CD4-positive, alpha-beta T cell treated with Interleukin-17A for 4 hours (primary cell): ENCODE measurements around the gene VSIR.
A peak's percentile ranks its signal among the peaks of the same experiment; 100 is the strongest.

Experiments
- DNase-seq: peaks from one replicate; pipeline ENCODE4 v3.0.0-alpha.2; 2020; ENCODE audit warnings: mixed read lengths

VSIR gene

DNA sequence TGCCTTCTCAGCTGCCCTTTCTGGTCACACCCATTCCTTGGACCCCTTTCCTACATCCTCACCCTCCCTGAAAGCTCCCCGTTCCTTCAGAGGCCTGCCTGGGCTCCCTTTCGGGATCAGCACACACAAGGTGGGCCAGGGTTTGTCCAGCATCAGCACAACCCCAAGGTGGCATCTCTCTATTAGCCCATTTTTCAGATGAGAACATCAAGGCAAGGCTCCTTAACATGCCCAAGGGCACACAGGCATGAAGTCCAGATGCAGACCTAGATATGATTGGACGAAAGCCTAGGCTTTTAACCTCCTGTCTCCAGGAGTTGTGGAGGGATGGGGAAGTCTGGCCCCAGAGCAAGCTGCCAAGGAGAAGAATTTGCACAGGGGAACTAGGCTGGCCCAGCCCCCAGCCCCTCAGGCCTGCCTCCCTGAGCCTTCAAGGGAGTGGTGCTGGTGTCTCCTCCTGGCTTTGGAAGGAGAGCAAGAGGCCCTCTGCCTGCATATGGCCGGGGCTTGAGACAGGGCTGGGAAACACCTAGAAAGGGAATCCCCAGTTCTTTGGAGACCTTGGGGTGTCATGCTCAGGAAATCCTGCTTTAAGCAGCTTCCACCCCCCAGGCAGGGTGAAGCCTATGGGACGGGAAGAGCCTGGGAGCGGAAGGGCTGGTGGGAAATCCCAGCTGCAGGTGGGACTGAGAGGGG, 9.0 kb upstream of the VSIR start:
- DNase-seq = no peak

DNA sequence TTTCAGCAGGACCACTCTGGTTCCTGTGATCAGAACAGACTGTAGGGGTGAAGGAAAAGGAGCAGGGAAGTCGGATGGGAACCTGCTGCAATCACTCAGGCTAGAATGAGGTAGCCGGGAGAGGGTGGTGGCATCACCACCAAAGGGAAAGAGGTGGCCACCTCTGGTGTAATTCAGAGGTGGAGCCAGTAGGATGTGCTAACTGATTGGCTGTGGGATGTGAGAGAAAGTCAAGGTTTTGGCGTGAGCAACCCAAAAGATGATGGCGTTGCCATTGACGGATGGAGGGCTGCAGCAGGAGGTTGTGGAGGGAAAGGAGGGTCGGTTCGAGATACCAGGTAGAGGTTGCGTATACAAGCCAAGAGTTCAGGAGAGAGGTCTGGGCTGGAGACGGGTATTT, 7.4 kb upstream of the VSIR start:
- no peak for DNase-seq

DNA sequence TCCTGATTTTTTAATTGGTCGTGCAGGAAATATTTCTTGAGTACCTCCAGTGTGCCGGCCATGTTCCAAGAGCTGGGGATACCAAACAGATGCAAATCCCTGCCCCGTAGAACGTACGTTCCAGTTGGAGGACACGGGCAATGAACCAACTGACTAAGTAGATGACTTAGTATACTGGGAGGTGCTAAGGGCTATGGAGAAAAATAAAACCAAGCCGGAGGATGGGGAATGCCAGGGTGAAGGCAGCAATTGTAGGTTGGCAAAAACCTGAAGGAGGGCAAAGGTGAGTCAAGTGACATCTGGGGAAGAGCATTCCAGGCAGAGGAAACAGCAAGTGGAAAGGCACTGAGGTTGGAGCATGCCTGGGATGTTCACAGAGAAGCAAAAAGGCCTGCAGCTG, 6.8 kb upstream of the VSIR start:
- DNase-seq = no peak

DNA sequence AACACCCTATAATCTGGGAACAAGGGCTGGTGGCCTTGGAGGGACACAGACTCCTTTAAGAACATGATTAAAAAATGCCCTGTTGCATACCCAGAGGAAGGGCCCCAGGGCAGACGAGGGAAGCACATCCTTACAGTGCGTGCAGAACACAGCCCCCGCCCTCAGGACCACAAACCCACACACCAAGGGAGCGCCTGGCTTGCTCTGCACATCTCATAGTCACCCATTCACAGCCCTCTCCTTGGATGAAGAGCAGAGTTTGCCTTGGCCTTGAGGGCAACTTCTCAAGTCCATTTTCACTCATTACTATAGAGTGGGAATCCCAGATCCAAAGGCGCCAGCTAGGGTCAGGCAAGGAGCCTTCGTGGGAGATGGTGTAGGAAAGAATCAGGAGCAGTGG, 6.3 kb upstream of the VSIR start:
- DNase-seq = no peak

DNA sequence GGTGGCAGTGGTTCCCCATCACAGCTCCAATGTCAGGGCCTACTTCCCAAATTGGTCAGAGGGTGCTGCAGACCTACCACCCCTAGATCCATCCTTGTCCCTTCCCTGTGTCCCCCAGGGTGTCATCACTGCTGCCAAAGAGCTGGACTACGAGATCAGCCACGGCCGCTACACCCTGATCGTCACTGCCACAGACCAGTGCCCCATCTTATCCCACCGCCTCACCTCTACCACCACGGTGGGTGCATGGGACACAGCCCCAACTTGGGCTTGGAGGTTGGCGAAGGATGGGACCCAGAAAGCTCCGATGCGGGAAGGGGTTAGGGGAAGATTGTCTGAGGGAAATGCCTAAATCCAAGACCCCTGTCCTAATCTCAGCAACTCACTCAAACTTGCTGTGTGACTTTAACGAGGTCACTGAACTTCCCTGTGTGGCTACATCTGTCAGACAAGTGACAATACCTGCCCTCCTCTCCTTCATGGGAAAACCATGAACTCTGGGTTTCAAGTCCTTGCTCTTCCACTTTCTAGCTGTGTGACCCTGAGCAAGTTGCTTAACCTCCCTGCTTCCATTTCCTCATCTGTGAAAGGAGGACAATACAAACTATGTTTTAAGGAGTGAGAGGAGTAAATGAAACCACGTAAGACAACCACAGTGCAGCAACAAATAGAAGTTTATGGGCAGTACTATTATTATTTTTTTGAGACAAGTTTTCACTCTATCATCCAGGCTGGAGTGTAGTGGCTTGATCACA, 4.9 kb upstream of the VSIR start:
- DNase-seq = no peak

DNA sequence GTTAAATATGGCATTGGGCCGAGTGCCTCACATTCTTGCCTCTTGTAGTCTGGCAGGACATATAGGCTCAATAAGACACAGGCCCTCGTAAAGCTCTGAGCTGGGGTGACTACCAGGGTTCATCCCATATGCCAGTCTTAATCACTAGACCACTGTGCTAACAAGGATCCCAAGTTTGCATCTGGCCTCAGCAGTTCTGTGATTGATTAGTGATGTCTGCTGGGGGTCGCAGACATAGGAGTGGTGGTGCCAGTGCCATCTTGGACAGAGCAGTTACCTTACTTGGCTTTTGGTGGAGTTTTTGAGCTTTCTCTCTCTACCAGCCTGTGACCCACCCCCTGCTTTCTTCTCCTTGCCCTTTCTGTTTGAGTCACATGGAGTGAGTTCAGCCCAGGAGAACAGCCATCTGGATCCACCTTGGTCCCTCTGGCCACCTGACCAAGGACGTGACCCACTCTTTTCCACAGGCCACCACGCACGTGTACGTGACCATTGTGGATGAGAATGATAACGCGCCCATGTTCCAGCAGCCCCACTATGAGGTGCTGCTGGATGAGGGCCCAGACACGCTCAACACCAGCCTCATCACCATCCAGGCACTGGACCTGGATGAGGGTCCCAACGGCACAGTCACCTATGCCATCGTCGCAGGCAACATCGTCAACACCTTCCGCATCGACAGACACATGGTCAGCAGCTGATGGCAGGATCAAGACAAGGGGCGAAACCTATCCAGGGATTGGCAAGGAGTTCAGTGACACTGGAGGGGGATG, 4.1 kb upstream of the VSIR start:
- DNase-seq = no peak

DNA sequence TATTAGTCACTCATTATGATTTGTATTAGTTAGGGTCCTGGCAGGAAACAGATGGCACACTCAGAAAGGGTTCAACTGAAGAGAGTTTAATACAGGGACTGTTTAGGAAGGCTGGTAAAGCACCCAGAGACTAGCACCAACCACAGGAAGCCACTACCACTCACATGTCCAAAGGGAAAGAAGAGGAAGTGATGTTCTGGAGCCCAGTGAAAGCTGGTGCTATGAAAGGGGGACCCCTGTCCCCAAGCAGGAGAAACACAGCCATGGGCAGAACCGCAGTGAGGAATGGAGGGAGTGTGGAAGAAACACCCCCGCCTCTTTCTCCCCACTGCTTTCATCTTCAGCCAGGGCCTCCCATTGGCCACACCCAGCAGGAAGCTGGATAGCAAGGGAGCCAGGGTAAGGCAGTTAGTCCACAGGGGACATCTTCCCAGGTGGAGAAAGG, 3.2 kb upstream of the VSIR start:
- DNase-seq = no peak

DNA sequence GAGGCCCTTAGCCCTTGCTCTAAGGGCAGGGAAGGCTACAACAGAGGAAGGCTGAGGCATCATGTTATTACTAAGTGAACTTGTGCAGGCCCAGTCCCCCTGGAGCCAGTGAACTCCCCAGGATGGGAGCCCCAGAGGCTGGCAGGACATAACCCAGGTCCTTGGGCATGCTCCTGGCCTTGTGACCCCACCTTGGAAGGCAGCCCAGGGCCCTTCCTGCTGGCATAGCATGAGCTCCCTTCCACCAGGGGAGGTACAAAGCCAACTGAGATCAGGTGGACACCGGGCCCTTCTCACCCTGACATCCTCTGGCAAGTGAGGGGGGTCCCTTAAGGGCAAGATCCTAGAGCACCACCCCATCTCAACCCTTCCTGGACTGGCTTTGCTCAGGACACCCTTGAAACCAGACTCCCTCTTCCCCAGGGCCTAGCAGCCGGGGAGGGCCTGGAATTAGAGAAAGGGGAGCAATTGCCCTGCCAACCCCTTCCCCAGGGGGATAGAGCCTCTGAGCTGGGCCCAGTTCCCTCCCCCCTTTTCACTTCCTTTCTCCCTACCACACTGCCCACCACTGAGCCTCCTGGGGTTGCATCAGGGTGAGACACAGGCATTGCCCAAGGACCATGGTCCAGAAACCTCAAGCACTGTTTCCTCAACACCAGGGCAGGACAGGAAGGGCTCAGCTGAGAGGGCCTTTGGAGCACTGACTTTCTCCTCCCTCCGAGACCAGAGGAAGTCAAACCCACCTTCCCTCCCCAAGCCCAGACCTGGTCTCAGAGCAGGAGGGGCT, 1.8 kb upstream of the VSIR start:
- DNase-seq = no peak

DNA sequence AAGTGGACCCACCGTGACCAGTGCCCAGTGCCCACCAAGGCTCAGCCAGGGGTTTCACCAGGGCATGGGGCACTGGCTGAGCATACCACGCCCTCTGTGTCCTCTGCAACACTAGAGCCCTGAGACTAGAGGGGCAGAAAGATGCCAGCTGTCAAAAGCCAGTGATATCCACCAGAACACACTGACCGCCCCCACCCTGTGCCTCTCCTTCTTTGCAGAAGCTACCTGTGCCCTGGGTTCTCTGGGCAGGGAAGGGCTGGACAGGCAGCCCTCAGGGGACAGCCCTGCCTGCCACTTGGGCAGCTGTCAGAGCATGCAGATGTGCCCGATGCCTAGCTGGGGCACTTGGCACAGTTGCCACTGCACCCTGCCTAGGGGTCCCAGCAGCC, 494 bp downstream of the VSIR start:
- peak; percentile 34 for DNase-seq

DNA sequence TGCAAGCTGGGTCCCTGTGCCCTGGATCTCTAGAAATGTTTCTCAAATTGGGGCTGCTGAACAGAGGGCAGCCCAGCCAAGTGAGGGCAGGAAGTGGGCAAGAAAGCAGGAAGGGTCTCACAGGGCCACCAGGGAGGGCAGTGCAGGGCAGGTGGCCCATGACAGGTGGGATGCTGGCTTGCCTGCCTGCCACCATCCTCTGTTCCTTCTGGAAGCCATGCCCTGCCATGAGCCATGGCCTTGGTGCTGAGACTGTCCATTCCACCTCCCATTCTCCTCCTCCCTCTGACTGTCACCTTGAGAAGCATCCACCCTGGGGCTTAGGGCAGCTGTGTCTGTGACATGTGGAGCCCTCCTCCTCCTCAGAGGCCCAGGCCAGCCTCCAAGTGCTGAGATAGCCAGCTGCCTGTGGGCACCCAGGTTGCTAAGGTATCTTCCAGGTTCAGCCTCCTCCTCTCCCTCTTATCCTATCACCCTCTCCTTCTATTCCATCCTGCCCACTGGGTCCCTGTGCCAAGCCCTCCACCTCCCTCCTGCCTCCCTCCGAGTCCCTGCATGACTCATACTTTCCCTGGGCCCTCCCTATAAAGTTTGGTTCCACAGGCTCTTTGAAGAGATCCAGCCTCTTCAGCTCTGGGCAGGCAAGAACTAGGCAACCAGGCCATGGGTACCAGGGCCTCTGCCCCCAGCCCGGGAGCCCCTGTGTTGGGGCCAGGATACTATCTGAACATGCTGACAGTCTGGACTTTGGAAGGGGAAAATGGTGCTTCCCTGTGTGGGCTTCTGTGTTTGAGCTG, 1.3 kb downstream of the VSIR start:
- peak; percentile 46 for DNase-seq

DNA sequence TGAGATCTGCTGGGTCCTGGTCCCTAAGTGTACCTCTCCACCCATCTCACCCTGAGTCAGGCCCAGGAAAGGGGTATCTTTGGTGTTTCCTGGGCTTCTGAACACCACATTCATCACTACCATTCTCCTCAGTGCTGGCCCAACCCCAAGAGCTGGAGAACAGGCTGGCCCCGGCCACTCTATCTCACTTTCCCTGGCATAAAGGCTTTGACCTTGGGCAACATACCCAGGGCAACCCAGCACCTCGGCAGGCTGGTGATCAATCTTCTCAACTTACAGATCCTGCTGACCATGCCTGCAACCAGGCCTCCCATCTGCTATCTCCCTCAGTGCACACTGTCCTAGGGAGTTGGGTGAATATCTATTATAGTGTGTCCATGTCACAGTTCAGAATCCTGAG, 2.1 kb downstream of the VSIR start:
- DNase-seq = peak; percentile 24

DNA sequence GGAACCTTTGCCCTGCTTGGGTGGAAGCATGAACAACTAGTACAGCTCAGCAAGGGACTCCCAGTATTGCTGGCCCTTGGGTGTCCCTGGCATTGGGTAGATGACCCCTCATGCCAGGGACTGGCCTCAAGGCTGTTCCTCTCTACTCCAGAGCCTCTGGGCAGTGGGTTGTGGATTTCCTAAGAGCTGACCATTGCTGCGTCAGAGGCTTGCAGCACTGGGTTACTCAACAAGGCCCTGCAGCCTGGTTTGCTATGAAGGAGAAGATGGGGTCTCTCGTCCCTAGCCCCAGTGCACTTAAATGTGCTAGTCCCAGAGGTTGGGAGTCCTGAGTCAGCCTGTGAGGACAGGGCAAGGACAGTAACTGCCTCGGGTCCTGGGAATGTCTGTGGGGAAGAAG, 2.5 kb downstream of the VSIR start:
- no peak for DNase-seq

DNA sequence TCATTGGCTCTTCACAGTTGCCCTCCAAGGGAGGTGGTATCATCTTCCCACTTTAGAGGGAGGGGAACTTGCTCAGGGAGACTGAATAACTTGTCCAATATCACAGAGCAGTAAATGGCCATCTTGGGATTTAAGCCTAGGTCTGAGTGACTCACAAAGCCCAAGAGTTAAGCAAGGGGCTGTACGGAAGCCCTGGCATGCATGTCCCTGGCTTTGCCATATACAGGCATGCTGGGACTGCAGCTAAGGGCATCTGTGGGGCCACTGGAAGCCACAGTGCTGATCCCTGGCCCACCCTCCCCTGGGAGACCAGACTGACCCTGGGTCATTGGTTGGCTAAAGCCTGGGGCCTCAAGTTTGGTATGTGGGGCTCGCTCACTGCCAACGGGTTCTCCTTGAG, 3.1 kb downstream of the VSIR start:
- no peak for DNase-seq

DNA sequence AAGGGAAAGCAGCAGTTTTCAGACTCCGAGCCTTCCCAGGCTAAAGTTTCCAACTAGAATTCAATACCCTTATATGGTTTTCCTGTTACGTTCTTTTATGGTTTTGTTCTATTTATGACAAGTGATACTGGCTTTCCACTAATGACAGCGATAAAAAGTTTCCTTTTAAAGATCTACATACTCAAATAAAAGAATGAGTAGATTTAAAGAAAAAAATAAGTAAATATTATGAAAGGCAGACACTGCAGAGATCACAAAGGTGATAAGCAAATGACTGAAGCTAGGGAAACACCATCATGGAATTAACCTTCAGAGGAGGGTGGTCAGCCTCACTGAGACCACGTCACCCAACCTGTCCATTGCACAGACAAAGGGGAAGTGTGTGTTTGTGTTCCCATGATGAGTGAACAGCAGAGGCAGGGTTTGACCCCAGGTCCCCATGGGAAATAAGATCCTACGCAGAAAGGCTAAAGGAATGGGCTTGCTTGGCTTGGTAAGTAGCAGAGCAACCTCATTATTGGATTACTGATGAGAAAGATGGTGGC, 4.0 kb downstream of the VSIR start:
- no peak for DNase-seq

DNA sequence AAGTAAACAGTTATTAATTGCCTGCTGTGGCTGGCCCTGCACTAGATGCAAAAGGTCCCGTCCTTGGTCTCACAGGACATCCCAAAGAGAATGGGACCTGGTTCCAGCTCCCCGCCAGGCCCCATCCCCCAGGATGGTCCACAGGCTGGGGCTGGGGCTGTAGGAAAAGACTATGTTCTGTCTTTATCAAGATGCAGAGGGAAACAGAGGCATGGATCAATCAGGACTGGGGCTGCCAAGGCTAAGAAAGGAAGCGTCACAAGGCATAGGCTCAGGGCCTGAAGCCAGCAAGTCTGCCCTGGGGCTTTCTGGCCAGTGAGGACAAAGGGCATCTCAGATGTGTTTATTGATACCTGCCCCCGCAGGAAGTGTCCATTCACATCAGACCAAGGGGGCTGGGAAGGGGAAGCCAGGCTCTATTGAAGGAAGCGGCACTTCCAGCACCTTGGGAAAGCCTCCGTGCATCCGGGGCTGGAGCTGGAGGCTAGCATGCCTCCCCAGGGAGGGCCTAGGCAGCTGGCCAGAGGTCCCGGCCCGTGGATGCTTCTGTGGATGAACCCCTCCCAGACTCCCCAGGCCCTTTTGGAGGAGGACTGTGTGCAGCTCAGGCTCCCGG, 5.8 kb downstream of the VSIR start:
- no peak for DNase-seq

DNA sequence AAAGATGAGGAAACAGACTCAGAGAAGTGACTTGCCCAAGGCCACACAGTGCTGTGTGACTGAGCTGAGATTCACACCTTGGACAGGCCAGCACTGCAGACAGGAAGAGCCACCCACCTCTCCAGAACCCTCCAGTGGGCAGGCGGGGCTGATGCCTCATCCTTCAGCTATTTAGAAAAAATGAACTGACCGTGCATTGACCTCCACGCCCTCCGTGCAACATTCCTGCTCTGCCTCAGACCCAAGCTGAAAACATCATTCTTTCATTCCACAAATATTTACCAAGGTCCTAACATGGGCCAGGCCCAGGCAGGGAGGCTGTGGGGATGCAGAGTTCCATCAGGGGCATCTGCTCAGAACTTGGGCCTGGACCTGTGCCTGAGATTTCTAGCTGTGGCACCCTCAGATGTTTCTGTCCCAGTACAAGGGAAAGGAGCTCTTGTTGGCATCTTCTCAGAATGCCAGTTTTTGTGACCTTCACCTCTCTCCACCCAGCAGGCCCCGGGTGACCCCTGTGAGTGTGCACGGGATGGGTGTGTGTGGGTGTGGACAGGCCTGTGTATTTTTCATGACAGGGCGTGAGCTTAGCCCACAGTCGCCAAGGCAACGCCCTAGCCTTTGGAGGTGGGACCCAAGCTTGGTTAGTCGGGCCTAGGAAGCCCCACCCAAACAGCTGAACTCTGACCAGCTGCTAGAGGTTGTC, 6.5 kb downstream of the VSIR start:
- DNase-seq = no peak

DNA sequence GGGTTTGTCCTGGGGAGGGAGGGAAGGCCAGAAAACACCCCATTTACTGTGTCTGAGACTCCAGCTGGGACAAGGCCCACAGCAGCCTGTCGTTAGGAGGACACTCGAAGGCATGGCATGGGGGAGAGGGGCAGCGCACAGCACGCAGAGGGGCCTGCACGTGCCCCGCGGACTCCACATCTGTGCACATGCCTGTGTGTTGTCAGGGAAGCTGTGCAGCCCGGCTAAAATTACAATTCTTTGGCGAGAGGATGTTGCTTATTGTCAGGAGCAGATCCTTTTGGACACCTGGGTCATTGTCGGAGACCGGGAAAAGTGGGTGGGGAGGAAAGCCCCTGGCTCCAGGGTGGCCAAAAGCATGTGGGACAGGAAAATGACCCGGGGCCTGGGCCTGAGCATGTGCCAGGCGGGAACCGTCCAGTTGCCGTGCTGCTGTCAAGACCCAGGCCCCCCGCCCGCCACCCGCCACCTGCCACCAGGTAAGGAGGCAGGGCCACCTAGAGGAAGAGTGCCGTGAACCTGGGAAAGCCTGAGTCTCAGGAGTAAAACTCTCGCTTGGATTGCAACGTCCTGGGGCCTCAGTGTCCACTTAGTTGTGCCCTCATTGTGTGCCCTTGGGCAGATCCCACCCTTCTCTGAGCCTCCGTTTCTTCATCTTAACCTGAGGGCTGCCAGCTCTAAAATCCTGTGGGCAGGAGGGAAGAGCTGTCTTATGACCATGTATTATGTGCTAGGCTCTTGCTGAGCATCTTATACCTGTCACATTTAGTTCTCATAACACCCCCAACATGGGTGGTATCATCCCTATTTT, 7.2 kb downstream of the VSIR start:
- no peak for DNase-seq

DNA sequence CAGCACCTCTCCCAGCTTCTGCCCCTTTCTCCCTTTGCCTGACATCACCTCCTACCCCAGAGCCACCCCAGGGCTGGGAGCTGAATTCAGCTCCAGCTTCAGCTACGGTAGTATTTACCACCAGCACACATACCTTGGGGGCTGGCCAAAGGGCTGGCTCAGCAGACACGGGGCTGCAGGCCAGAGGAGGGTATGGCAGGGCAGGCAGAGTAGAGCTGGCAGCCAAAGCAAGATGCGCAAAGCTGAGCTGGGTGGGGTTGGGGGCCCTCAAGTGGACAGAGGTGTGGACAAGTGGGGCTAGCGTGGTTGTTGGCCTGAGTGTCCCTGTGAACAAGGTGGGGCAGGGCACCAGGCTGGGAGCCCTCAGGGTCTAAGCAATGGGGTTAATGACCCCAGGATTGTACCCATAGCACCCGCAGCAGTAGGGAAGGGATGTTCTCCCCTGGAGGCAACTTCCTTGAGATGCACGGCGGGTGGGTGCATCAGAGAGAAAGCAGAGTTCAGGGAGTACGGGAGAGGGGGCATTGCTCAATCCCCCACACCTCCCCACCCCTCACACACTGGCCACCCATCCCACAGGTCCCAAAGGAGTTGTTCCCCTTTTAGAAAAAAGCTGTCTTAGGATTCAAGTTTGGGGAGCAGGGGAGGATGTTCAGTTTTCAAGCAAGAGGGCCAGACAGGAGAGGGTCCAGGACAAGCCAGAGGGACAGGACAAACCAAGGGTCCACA, 8.0 kb downstream of the VSIR start:
- no peak for DNase-seq
